Activated naive CD4-positive, alpha-beta T cell treated with anti-CD3 and anti-CD28 coated beads, Interleukin-2, amount 50 U/mL, for 16 hours (primary cell): ENCODE results near the gene ZMYM3.

Experiments used
- DNase-seq: peaks from one replicate; pipeline ENCODE4 v3.0.0-alpha.2; 2020

Gene ZMYM3

DNA sequence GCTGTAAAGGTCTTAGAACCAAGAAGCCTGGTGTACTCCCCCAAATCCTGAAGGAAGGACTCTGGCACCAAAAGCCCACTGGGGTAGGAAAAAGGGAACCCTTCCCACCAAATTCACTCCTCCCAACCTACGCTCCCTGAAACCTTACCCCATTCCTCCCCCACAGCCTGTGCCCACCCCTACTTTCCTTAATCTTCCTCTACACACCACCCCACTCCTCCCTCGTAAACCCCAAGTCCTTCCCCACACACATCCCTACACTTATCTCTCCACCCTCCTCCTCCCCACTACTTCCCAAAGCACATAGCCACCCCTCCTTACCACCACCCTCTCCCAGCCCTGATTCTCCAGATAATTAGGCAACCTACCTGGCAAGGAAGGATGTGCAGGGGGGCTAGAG is 1.7 kb downstream of the ZMYM3 start:
- DNase-seq = no peak

DNA sequence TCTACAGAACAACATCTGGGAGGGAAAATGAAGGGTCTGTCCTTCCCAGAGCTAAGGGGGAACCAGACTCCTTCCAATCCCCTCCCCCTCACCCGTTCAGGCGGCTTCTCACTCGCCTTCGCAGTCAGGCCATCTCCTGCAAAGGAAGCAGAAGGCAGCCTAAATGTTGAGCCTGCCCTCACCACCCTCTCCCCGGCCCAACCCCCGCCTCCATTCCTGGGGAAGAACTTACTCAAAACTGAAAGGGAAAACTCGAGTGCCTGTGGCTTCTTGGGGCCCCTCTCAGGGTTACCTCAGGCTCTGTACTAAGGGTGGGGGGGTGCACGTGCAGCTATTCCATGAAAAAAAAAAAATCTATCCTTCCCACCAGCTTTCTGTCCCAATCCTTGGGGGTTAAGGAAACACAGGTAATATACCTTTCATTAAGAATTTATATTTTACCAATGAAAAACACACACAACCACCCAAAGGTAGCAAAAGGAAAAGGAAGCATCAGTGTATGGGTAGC is 2.4 kb downstream of the ZMYM3 start:
- peak; percentile 27 for DNase-seq

DNA sequence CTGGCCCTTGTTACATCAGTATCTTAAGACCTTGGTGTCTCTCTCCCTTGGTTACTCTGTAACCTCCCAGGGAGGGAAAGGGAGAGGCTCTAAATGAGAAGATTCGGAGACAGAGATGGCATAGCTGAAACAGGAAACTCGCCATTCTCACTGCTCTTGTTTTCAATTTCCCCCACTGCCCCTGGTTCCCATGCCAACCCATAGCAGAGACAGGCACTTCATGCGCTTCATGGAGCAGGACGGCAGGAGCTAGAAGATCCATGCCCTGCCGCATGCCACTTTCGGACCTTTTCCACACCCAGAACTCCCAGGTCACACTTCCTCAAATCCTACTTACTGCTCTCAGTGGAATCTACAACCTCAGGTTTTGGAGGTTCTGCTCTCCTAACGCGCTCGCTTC is 3.1 kb downstream of the ZMYM3 start:
- no peak for DNase-seq

DNA sequence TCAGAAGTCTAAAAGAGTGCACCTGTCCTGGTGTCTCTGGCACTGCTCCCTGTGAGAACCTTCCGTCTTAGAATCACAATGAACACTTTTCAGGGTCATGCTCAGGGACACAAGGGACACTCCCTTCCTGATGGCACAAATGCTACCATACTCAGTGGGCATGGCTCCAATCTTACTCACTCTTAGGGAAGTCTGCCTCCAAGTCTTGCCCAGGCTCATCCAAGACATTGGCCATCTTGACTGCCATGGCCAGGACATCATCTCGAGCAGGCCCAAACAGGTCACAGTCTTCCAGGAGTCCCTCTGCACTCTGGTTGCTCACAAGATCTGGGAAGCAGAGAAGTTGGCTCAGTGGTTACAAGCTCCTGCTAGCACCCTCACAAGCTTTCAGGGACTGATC is 8.8 kb downstream of the ZMYM3 start:
- no peak for DNase-seq

DNA sequence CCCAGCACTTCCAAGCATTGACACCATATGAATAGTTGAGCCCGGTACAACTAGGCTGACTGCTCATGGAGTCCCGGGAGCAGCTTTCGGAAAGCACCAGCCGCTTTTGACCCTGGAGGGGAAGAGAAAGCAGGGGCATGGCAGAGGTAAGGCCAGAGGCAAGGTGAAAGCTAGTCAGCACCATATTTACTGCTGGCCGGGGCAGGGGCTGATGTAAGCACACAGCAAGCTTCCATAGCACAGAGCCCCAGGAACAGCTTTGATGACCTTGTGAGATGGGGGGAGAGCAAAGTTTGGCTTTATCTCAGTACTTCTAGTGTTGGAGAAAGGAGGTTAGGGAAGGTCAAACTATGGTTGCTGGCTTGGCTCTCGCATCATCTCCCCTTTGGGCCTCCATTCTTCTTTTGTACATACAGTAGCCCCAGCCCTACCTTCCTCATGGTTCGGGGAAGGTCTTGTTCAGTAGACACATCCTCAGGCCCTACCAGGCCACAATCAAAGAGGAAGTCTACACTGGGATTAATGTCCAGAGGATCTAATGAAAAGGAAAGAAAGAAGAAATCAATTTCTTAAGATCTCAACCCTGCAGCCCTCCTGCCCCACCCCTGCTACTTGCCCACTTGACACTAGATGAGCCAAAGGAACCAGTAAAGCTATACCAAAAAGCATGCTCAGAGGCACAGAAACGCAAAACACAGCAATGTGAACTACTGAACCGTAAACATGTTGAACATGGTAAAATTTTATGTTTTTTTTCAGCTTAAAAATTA is 9.4 kb downstream of the ZMYM3 start:
- no peak for DNase-seq

DNA sequence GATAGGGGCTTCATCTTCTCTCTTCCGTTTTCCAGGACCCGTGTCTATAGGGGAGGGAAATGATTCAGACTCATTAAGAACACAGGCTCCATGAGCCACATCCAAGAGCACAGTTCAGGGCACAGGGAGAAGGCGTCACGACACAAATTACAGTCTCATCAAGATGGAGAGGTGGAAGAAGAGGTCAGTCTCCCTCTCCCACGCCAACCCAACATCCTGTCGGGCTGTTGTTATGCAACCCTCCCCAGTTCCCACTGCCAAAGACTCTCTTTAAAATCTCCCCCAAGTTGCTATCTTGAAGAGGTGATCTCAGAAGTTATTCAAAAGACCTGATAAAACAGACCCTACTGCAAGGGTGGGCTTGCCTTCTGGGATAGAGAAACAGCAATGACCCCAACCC is 12.6 kb downstream of the ZMYM3 start:
- DNase-seq = no peak

DNA sequence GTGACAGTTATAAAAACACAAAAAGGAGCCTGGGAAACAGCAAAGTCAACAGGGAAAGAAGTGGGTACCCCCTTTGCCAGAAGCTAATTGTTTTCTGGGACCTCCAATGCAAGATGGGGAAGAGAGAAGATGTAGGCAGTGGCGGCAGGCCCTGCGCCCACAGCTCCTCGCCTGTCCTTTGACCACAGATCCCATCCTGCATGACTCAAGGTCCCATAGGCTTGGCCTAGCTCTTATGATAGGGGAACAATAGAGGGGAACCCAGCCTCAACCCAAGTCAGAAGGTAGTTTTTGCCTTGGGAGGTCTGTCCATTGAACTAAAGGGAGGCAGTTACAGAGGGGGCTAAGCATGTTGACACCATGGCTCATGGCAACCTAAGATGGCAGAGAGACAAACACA is 14.2 kb downstream of the ZMYM3 start:
- DNase-seq = no peak

DNA sequence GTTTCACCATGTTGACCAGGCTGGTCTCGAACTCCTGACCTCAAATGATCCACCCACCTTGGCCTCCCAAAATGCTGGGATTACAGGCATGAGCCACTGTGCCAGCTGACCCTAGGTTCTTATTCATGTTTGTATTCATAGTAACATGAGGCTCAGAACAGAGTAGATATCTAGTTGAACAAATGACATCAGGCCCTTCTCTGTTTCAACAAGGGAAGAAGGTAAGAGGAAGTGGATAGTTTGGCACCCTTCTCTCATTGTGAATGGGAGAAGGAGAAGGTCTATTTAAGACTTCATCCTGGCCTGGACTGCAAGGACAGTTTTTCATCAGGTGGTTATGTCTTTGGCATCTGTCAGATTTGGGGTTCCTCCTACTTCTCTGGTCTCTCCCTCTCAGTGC is 17.1 kb downstream of the ZMYM3 start:
- DNase-seq = no peak

DNA sequence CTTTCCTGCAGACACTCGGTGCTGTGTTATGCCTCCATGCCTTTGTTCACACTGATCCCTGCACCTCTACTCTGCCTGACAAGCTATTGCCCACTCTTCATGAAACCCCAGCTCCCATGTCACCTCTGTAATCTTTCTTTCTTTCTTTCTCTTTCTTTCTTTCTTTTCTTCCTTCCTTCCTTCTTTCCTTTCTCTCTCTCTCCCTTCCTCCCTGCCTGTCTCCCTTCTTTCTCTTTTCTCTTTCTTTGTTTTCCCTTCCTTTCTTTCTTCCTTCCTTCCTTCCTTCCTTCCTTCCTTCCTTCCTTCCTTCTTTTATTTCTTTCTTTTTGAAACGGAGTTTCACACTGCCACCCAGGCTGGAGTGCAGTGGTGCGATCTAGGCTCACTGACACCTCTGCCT is 18.5 kb downstream of the ZMYM3 start:
- no peak for DNase-seq

DNA sequence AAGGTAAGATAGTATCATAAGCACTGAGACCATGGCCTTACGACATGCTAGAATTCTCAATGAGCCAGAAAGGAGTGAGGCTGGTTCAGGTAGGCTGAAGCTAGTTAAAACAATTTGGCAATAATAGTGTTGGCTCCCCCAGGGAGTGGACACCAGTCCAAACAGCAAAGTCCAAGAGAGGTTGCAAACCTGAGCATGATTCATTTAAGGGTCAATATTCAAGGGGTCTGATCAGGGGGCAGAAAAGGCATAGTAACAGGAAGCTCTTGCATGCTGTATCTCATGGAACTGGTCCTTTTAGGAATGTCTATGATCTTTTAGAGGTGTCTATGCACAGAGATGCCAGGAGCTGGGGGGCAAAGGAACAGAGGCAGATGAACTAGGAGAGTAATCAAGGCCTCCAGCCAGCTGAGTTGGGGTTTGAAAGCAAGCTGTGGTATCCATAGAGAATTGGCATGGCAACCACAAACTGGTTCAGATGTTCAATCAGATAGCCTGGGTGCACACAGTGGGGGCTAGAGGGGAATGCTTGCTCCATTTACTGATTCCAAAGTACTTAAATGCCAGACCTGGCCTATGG is 25.8 kb downstream of the ZMYM3 start:
- no peak for DNase-seq

DNA sequence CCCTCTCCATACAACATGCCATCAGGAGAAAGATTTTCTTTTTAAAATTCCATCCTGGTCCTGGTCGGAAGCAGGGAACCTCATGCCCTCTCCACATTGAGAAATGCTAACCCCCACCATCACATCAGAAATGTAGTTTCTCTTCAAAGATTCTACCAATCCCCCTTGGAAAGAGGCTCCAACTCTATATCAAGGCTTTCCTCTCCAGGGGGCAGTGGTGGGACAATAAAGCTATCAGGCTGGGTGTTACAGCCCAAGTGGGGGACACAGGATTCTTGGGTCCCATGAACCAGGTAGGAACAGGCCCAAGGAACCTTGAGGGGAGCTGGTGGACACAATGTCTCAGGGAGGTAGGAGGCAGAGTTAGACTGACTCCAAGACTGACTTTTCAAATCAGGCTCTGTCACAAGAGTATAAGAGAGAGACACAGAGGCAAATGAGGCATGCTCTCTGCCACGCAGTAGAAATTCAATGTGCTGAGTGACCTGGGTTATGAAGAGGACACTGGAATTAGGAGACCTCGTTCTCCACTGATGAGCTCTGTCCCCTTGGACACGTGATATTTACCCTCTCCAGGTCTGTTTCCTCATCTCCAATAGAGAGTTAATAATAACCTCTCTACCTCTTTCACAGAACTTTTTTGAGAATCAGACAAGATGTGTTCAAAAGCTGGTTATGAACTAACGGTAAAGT is 26.4 kb downstream of the ZMYM3 start:
- no peak for DNase-seq

DNA sequence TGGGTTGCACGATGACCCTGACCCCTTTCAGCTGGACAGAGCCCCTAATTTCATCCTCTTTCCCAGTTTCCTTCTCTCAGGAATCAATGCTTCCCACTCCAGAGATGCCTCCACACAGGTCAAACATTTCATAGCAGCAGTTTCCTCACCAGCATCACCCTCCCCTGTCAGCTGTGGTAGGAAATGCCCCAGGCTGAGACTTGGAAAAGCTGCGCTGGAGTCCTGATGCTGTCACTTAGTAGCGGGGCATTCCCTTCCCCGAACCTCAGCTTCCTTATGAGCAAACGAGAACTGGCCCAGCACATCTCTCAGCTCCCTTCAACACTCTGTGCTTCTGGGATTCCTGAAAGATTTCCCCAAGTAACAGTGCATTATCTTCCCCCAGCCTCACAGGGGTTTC is 28.3 kb downstream of the ZMYM3 start:
- DNase-seq = no peak

DNA sequence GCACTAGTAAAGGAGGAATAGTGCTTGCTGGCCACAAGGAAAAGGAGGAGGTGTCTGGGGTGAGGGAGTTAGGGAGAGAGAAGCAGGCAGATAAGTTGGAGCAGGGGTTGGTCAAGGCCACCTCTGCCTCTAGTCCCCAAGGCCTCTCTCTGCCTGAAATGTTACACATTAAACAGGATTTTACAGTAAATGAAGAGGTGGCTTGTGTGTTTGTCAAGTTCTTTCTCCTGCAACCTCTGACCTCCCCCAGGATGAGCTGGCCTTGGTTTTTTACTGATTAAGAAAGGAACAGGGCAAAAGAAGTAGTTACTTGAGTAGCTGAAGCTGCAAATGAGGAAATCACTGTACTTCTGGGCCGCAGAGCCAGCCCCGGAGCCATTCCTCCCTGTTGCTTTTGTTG is 28.9 kb downstream of the ZMYM3 start:
- no peak for DNase-seq

DNA sequence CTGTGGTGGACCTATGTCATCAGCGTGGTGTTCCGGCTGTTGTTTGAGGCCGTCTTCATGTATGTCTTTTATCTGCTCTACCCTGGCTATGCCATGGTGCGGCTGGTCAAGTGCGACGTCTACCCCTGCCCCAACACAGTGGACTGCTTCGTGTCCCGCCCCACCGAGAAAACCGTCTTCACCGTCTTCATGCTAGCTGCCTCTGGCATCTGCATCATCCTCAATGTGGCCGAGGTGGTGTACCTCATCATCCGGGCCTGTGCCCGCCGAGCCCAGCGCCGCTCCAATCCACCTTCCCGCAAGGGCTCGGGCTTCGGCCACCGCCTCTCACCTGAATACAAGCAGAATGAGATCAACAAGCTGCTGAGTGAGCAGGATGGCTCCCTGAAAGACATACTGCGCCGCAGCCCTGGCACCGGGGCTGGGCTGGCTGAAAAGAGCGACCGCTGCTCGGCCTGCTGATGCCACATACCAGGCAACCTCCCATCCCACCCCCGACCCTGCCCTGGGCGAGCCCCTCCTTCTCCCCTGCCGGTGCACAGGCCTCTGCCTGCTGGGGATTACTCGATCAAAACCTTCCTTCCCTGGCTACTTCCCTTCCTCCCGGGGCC is 29.7 kb downstream of the ZMYM3 start:
- DNase-seq = no peak

DNA sequence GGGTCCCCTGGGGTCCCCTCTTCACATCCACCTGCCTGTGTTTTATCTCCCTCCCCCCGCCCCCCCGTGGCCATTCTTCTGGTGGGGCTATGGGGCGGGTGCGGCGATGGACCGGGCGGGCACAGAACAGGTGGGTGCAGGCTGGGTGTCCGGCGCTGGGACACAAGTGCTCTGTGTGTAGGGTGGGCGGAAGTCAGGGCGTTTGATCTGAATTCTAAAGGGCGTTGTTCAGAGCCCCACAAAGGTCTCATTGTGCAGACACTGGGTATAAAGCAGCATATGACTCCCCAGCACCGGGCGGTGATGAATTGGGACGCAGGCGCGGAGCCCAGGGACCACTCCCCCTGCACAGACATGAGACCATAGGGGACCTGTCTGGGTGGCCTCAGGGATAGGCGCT is 31.0 kb downstream of the ZMYM3 start, which contains the start of gene GJB1:
GJB1 (plus strand) TSS at position 296 of the 400 bp plus-strand sequence. CDS start 484 bp downstream, outside the sequence.
- no peak for DNase-seq

DNA sequence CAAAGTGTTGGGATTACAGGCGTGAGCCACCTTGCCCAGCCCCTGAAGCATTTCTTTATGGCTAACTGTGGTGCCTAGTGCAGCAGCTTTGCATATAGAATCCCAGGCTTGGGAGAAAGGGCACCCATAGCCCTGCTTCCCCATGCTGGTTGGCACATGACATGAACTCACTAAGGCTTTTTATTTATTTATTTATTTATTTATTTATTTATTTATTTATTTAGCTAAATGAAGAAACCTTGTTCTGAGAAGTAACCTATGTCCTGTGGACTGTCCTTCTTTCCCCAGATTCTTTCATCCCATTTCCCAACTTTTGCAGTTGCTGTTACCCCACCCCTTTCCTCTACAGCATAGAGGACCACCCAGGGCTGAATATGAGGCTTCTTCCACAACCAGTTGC is 32.8 kb downstream of the ZMYM3 start:
- no peak for DNase-seq

DNA sequence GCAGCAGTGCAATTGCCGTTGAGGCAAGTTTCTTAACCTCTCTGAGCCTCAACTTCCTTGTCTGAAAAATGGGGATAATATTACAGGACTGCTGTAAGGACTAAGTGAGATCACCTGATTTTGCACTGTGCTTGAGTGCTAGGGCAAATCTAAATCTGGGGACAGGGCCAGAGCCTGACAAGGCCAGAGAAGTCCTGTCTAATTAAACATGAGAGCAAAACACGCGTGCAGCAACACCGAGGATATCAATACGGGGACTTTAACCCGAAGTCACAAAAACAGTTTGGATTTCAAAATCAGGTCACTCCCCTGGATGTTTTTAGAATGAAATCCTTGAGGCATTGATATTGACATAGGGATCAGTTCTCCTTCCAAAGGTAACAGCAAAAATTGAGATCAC is 36.6 kb downstream of the ZMYM3 start:
- no peak for DNase-seq

DNA sequence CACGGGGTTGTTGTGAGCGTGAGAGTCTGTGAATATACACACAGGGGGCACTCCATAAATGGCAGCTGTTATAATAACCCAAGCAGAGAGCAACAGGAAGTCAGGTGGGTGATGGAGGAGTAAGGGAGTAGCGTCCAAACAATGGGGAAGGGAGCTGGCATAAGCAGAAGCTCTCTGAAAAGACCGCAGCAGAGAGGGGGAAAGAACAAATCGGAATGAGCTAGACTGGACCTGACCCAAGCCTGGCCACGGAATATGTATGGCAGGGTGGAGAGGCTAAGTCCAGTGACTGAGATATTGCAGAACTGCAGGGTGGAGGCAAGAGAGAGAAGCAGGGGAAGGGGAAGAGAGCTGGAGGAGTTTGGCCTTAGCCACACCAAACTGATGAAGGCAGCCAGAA is 37.5 kb downstream of the ZMYM3 start:
- no peak for DNase-seq

DNA sequence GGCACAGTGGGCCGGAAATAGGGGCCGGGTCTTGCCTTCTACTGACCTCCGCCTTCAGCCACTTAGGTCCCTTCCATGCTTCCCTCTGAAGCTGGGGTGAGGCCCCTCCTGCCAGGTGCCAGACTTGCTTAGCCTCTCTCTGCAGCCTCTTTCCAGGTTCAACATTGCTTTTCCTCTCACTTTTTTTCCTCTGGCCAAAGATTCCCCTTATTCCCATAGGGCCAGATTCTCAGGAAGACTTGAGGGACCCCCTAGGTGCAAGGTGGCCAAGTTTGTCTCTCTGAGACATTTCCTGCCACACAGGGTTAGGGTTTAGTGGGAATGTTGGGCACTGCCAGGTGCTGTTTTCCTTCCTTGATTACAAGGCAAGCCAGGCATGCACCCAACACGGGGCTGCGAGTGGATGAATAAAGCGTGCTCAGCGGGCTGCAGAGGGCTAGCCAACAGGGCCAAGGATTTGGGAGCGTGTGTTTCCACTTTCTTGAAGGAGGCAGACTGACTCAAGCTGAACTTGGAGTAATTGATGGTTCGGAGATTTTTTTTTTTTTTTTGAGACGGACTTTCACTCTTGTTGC is 38.5 kb downstream of the ZMYM3 start:
- DNase-seq = no peak

DNA sequence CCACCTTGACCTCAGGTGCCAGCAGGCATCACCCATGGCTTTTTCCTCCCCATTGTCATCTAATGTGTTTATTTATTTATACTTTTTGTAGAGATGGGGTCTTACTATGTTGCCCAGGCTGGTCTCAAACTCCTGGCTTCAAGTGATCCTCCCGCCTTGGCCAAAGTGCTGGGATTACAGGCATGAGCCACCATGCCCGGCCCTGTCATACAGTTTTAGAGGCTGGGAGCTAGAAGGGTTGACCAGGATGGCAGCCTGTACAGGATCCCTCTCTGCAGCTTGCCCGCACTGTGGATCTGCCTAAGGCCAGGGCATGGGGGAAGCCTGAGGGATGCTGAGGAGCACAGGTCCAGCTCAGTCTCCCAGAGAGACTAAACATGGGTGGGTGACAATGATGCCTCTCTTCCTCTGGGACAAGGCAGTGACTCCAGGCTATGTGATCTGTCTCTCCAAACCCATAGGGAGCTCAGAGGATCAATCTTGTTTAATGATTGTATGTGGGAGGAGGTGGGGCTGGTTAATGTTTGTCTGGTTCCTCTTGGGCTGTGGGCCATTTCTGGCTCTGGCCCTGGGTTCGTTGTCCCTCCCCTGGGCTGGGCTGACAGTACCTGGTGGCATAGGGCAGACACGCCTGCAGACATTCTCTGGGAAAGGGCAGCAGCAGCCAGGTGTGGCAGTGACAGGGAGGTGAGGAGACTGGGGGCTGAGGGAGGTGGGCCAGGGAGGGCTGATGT is 39.2 kb downstream of the ZMYM3 start:
- DNase-seq = no peak

DNA sequence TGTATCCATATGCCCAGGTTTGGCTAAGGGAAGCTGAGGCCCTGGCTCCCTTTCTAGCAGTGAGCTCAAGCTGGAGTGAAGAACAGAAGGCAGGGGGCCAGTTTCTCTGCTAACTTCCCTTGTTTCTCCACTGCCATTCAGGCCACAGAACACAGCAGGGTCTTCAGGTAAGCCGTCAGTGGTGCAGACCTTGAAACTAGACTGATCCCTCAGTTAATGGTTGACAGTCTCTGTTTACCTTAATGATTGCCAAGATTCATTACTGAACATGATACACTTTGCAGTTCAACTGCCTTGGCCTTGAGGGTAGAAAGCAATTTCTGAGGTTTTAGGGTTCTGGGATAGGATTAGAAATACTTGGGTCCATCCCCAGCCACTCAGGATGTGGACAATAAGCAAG is 39.8 kb downstream of the ZMYM3 start:
- DNase-seq = no peak

DNA sequence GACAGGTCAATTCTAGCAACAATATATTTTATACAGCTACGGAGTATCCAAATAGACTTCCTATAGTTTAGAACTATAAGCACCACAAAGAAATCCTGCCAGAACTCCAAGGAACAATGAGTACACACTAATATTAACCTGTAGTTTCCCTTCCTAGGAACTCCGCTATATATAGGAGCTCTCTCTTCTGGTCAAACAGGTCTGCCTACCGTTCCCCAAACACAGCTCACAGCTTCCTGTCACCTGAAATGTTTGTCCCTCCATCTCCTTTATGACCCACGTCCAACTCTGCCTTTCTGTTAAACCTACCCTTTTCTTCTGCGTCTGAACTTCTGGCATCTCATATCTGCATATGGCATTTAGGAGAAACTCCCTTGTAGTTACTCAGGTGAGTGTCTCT is 41.4 kb downstream of the ZMYM3 start:
- no peak for DNase-seq

DNA sequence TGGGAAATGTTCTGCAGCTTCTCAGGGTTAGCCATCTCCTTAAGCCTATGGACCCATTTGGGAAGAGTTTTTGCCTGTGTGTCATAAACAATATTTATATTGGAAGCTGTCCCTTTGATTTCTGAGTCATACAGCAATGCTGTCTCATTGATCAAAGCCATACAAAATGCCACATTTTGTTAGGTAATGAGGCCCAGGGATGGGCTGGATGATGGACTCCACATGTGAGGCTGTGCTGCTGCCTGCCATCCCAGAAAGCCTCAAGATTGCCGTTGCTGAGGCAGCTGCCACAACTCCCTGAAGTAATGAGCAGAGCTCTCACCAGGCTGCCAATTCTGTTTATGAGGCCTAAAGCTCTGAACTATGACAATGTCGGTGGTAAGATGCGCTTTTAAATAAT is 43.1 kb downstream of the ZMYM3 start:
- DNase-seq = no peak
